Motor neuron (in vitro differentiated cells): ENCODE measurements around the gene MS4A3. TPM values are rescaled to one million over a fixed set of nuclear protein-coding genes. Genes with fewer than 3 reads are reported as not detected.
"Not testable (repeated sequence)": the region's sequence is repeated elsewhere in the genome, so short reads cannot be mapped to it uniquely, and the experiment has no call there.

Experiments
- ATAC-seq, 8 experiments: fragments of 200-7000 bp; cut with Tn5 transposase; replicated peaks in 6 of 8; 2 replicates each; pipeline ENCODE4 v1.8.0; 2021; ENCODE audit warnings: mild to moderate bottlenecking in 8 of 8, moderate library complexity in 8 of 8
- H3K27ac ChIP-seq, 2 donors: fragments of 250-450 bp; sonication (Bioruptor Pico); 2 replicates each; pipeline ENCODE4 v1.9.0; 2021; ENCODE audit warnings: antibody characterized with exemption in 2 of 2, mild to moderate bottlenecking in 2 of 2, moderate library complexity in 1 of 2
- H3K4me1 ChIP-seq, 2 donors: fragments of 250-450 bp; sonication (Bioruptor Pico); replicated peaks in 1 of 2; 2 replicates each; pipeline ENCODE4 v1.6.1; 2021; ENCODE audit warnings: antibody characterized with exemption in 2 of 2, mild to moderate bottlenecking in 2 of 2, moderate library complexity in 1 of 2
- H3K4me3 ChIP-seq, 5 donors: fragments of 250-450 bp; sonication (Bioruptor Pico); 2 replicates each; pipeline ENCODE4 v1.9.0; 2021; ENCODE audit warnings: antibody characterized with exemption in 5 of 5, mild to moderate bottlenecking in 5 of 5, moderate library complexity in 4 of 5
- WGBS, 10 experiments: fragments of 450-650 bp; shearing (Covaris generic); methylation state at CpG; one replicate each; pipeline ENCODE4 v1.0.0; 2022; 5-methylcytosine and 5-hydroxymethylcytosine counted together
- in situ Hi-C, 9 experiments: fragments of 400-800 bp; cut with MboI; loops; one replicate each; pipeline ENCODE4 v1.15.0; 2021; ENCODE audit warnings: low sequenced_read_pairs in 9 of 9, low pct_unique_long_range_greater_than_20kb in 2 of 9; ENCODE audit not compliant: unreplicated experiment in 9 of 9
- total RNA-seq, 8 experiments: library from RNA; unstranded; fragments of 300-600 nt; gene quantifications; 2 replicates each; pipeline versions ENCODE4 v1.2.3 to v1.2.4, GENCODE V29; 2022

MS4A3 gene, protein sequence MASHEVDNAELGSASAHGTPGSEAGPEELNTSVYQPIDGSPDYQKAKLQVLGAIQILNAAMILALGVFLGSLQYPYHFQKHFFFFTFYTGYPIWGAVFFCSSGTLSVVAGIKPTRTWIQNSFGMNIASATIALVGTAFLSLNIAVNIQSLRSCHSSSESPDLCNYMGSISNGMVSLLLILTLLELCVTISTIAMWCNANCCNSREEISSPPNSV
- total RNA-seq: under 1 TPM in 1 of 8 experiments, not detected in 7; 0.33 TPM

DNA sequence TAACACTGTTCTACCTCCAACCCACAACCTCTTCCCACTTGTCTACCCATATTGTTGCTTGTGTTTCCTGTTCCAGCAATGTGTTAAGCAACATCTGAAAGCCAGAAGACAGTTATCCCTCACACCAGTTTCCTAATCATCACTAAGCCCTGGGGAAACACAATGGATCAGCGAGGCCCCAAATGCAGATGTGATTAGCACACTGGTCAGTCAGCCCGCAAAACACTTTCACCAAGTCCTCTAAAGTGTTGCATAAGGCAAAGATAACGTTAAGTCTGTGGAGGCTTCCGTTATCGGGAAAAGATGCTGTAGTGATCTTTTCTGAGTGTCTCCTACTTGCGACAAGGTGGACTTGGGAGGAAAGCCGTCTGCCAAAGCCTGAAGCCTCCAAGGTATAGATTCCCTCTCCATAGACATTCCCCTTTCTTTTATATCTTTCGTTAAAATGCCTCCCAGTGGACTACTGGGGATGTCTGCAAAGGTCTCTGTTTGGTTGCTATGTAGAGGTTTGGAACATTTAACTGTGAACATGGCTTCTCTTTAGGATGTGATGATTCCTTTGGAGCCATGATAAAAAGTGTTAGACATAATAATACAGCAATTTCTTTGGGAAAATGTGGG lies at the start of gene MS4A3:
Gene MS4A3, plus strand, starts transcription at position 317 of the 621 bp plus-strand sequence. CDS start 4,496 bp downstream, outside the sequence.
- ATAC-seq: no peak
- WGBS, 10 experiments: 0 to 88% (median 67%) methylated on average over 1 to 6 of the region's 8 CpGs; no CpG with 5 or more reads in 2 of the 10 experiments
- in situ Hi-C loops: no loop called here
- Histone ChIP-seq H3K4me3 (no peak within 1 kb of the TSS), H3K4me1 (no peaks in the 10 kb centered on the region), H3K27ac (no peak within 1 kb of the TSS)

DNA sequence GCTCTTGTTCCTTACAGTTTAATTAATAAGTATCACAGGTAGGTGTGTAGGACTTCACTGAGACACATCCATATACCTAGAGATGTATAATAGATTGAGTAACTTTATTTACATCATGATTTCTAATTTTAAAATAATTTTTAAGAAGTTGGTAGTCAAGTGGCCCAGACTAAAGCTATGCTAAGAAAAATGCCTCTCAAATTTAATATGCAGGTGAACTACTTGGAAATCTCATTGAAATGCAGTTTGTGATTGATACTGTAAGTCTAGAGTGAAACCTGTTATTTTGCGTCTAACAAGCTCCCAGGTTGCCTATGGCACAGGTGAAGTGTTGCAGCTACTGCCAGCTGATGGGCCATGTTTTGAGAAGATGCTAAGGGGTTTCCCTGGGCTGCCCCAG lies 39.6 kb upstream of the MS4A3 start, which contains the start of gene OOSP4B:
Gene OOSP4B, plus strand, starts transcription at position 301 of the 400 bp plus-strand sequence.
- no peak for ATAC-seq
- WGBS, 10 experiments: 0 to 100% (median 67%) methylated on average over 1 of the region's 1 CpG; no CpG with 5 or more reads in 5 of the 10 experiments
- Histone ChIP-seq H3K27ac (no peak within 1 kb of the TSS), H3K4me1 (no peaks in the 10 kb centered on the region), H3K4me3 (no peak within 1 kb of the TSS)
- in situ Hi-C loops: no loop called here

DNA sequence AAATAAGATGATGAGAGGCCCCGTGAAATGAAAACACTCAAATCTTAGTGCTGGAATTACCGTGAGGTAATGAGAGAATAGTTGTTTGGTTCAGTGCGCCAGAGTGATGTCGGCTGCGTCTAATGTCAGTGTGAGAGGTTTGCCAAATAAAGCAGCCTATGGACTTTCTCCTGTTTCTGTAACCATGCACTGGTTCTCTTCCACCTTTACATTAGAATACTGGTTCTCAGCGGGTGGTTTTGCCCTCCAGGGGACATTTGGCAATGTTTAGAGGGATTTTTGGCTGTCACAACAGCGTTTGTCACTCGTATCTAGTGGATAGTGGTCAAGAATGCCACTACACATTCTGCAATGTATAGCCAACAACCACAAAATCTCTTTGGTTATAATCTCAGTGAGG lies 38.4 kb upstream of the MS4A3 start:
- no peaks in the 10 kb centered on the region for H3K4me1 ChIP-seq
- in situ Hi-C loops: no loop called here
- 0 to 80% (median 56%) methylated on average over 1 to 7 of the region's 8 CpGs; no CpG with 5 or more reads in 1 of the 10 experiments for WGBS, 10 experiments
- no peak for ATAC-seq
- no peak overlapping the region for H3K4me3 ChIP-seq
- no peak overlapping the region for H3K27ac ChIP-seq

DNA sequence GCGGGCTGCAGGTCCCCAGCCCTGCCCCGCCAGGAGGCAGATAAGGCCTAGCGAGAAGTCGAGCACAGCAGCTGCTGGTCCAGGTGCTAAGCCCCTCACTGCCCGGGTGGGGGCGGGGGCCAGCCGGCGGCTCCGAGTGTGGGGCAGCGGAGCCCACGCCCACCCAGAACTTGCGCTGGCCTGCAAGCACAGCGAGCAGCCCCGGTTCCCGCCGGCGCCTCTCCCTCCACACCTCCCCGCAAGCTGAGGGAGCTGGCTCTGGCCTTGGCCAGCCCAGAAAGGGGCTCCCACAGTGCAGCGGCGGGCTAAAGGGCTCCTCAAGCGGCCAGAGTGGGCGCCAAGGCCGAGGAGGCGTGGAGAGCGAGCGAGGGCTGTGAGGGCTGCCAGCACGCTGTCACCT lies 36.1 kb upstream of the MS4A3 start:
- H3K4me3 ChIP-seq, in situ Hi-C loops, H3K27ac ChIP-seq, H3K4me1 ChIP-seq, ATAC-seq: not testable (repeated sequence)
- WGBS, 10 experiments: 32 to 52% methylated on average over 5 to 10 of the region's 27 CpGs; no CpG with 5 or more reads in 8 of the 10 experiments

DNA sequence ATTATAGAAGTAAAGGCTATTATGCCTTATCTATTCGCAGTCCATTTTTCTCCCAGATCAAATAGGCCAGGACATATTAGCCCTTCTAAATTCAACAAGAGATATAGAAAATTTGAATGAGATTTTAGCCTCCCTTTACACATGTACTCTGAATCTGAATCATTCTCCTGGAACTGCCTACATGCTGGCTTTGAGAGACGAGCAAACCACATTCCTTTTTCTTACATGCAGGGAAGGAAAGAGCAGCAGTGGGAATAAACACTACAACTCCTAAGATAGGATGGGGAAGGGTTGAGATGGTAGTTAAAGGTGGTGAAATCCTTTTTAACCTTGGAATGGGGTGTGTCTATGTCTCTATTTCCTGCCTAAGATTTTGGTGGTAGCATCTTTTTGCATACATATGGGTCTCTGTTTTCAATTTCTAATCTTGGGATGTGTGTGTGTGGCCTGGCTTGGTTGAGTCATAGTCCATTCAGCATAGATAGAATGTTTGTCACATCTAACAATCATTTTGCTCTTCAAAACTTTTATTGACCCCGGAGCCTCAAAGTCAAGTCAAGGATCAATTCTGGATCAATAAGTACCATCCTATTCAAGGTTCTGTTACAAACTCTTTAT lies 27.3 kb upstream of the MS4A3 start:
- Histone ChIP-seq H3K27ac (no peak overlapping the region), H3K4me1 (no peaks in the 10 kb centered on the region), H3K4me3 (no peak overlapping the region)
- in situ Hi-C loops: no loop called here
- ATAC-seq: peak in 2 of 8 experiments; percentile 71 to 87
- WGBS, 10 experiments: 0 to 100% (median 65%) methylated on average over 1 to 3 of the region's 3 CpGs; no CpG with 5 or more reads in 1 of the 10 experiments

DNA sequence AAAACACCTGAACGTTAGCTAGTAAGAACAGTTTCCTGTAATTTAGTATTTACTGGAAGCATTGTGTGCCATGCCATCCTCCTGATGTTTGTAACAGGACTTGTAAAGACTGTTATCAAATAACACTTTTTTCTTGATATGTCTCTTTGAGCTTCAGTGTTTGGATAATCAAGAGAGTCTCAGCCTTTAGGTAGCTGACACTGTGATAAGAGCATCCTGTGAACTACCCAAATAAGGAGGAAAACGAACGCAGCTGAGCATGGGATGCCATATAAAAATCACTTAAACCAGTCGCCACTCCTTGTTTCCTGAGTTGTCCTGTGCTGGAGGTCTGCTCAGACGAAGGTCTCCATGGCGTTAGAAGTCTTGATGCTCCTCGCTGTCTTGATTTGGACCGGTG lies 16.4 kb upstream of the MS4A3 start, which contains the start of gene OOSP2:
Gene OOSP2, plus strand, starts transcription at position 301 of the 400 bp plus-strand sequence. Its CDS starts 51 bp downstream, at position 352.
- no peak for ATAC-seq
- H3K4me1 ChIP-seq: no peaks in the 10 kb centered on the region
- no peak within 1 kb of the TSS for H3K4me3 ChIP-seq
- in situ Hi-C loops: no loop called here
- 7 to 93% (median 77%) methylated on average over 3 to 8 of the region's 8 CpGs; no CpG with 5 or more reads in 3 of the 10 experiments for WGBS, 10 experiments
- H3K27ac ChIP-seq: no peak within 1 kb of the TSS

DNA sequence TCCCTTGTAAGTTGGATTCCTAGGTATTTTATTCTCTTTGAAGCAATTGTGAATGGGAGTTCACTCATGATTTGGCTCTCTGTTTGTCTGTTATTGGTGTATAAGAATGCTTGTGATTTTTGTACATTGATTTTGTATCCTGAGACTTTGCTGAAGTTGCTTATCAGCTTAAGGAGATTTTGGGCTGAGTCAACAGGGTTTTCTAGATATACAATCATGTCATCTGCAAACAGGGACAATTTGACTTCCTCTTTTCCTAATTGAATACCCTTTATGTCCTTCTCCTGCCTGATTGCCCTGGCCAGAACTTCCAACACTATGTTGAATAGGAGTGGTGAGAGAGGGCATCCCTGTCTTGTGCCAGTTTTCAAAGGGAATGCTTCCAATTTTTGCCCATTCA lies 6.0 kb upstream of the MS4A3 start:
- ATAC-seq, in situ Hi-C loops: not testable (repeated sequence)

DNA sequence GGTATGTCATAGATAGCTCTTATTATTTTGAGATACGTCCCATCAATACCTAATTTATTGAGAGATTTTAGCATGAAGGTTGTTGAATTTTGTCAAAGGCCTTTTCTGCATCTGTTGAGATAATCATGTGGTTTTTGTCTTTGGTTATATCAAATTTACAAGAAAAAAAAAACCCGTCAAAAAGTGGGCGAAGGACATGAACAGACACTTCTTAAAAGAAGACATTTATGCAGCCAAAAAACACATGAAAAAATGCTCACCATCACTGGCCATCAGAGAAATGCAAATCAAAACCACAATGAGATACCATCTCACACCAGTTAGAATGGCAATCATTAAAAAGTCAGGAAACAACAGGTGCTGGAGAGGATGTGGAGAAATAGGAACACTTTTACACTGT lies 5.6 kb upstream of the MS4A3 start:
- ATAC-seq, H3K27ac ChIP-seq, H3K4me3 ChIP-seq, in situ Hi-C loops, H3K4me1 ChIP-seq: not testable (repeated sequence)
- 73 to 90% methylated on average over 2 to 3 of the region's 3 CpGs; no CpG with 5 or more reads in 8 of the 10 experiments for WGBS, 10 experiments

More for the DNA sequence above, 6.0 kb upstream of the MS4A3 start:
- not testable (repeated sequence) for H3K4me3 ChIP-seq, H3K4me1 ChIP-seq, H3K27ac ChIP-seq

DNA sequence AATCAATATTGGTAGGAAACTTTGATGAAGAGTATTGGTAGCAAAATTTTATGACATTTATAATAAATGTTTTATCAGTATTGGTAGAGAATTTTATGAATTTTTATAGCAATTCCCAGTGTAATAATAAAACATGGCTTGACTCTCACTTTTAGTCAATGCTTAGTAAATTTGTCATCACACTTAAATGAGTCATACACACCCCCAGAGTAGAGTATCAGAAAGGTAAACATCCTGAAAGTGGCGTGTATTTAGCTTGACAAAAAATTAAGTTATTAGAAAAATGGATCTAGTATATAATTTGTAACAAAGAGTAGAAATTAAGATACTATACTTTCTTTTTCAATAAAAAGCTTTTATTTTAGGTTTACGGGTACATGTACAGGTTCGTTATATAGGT lies 2.6 kb downstream of the MS4A3 start:
- Histone ChIP-seq H3K4me1 (no peaks in the 10 kb centered on the region), H3K27ac (no peak overlapping the region), H3K4me3 (no peak overlapping the region)
- WGBS, 10 experiments: 0 to 95% (median 81%) methylated on average over 1 to 3 of the region's 3 CpGs; no CpG with 5 or more reads in 1 of the 10 experiments
- no peak for ATAC-seq
- in situ Hi-C loops: no loop called here

DNA sequence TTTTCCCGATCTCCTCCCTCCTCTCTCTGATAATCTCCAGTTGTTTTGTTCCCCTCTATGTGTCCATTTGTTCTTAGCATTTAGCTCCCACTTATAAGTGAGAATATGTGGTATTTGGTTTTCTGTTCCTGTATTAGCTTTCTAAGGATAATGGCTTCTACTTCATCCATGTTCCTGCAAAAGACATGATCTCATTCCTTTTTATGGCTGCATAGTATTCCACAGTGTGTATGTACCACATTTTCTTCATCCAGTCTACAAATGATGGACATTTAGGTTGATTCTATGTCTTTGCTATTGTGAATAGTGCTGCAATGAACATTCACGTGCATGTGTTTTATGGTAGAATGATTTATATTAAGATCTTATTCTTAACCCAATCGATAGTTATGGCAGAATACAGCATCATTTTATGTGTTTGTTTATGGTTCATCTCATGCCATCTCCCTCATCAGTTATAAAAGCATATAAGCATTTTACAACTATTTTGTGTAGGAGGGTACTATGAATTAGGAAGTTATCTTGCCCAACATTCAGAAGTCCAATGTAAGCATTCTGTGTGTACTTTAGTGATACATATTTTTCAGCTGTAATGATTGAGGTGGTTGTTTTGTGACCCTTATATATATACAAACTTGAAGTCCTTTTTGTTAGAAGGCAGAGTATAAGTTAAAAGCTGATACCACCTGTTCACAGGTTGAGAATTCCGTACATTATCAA lies 3.2 kb downstream of the MS4A3 start:
- in situ Hi-C loops: no loop called here
- WGBS, 10 experiments: 3 to 97% (median 85%) methylated on average over 2 to 4 of the region's 4 CpGs; no CpG with 5 or more reads in 1 of the 10 experiments
- ATAC-seq: no peak
- Histone ChIP-seq H3K4me1 (no peaks in the 10 kb centered on the region), H3K27ac (no peak overlapping the region), H3K4me3 (no peak overlapping the region)

DNA sequence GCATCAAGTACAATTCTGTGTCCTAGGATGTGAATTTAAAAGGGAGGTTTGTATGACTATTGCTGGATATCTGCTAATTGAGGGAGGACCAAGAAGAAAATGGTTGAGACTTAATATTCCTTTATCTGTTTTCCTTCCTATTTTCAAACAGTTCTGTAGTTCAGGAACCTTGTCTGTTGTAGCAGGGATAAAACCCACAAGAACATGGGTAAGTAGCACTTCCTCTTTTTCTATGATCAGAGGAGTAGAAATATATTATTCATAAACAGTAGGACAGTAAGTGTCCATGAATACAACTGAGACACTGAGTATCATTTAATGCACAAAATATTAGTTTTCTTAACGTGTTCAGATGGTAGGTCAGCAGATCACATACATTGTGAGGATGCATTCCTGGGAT lies 7.6 kb downstream of the MS4A3 start:
- 0 to 82% (median 58%) methylated on average over 1 of the region's 1 CpG; no CpG with 5 or more reads in 3 of the 10 experiments for WGBS, 10 experiments
- no peak overlapping the region for H3K27ac ChIP-seq
- in situ Hi-C loops: no loop called here
- H3K4me3 ChIP-seq: no peak overlapping the region
- H3K4me1 ChIP-seq: no peaks in the 10 kb centered on the region
- ATAC-seq: no peak

DNA sequence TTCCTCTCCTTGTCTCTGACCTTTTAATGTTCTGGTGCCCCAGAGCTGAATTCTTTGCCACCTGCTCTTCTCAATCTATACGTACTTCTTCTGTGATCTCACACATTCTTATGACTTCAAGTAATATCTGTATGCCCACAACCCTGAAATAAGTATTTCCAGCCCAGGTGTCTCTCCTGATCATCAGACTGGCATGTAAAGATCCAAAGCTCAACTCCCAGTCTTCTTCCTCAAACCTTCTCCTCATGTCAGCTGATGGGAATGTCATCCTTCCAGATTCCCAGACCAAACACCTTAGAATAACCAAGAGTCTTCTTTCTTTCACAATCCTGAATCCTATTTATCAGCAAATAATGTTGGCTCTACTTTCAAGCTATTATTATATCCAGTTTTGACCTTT lies 9.3 kb downstream of the MS4A3 start:
- Histone ChIP-seq H3K4me3 (no peak overlapping the region), H3K4me1 (no peaks in the 10 kb centered on the region), H3K27ac (no peak overlapping the region)
- in situ Hi-C loops: no loop called here
- ATAC-seq: no peak
- WGBS, 10 experiments: 0 to 100% (median 67%) methylated on average over 1 of the region's 1 CpG; no CpG with 5 or more reads in 1 of the 10 experiments

DNA sequence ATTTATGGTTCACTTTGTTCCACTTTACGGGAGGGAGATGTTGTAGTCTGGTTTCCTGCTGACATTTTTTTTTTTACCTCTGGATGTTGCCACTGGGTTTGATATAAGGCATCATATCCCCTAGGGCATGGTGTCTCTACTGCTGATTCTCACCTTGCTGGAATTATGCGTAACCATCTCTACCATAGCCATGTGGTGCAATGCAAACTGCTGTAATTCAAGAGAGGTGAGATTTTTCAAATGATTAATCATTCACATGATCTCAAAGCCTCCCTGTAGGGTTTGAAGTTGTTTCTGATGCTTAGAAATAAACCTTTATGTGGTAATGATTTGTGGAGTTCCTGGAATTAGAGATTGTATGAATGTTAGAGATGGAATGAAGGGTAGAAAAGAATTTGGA lies 13.0 kb downstream of the MS4A3 start:
- no peak overlapping the region for H3K27ac ChIP-seq
- H3K4me1 ChIP-seq: no peaks in the 10 kb centered on the region
- H3K4me3 ChIP-seq: no peak overlapping the region
- WGBS, 10 experiments: 0 to 75% (median 40%) methylated on average over 1 to 2 of the region's 2 CpGs; no CpG with 5 or more reads in 1 of the 10 experiments
- in situ Hi-C loops: no loop called here
- peak in 3 of 8 experiments; percentile 38 to 90 (median 42) for ATAC-seq
